Posterior vena cava (tissue), 2 donors: ENCODE results near the gene FBLN2. TPM values are rescaled to one million over a fixed set of nuclear protein-coding genes. Genes with fewer than 3 reads are reported as not detected.

Experiments used
- DNase-seq: peaks from one replicate; pipeline ENCODE4 v3.0.0-alpha.2; 2020; ENCODE audit warnings: low spot score
- intact Hi-C, 2 donors: fragments of 100-400 bp; cut with DNase I; formaldehyde crosslinking; loops; one replicate each; pipeline versions ENCODE4 v1.14.1 to v1.14.2; 2022 to 2023
- total RNA-seq, 2 donors: library from RNA; stranded (reverse); fragmentation: NEBNext Ultra II Directional; extraction: Animal tissue kit (Norgen Biotek cat#: 25700); gene quantifications; one replicate each; pipeline ENCODE4 v1.2.1, GENCODE V29; 2021
- donor health status: DM: yes; HTN: yes; CAD: no.
- donor health status: DM: yes; HTN: yes; CAD: no.

FBLN2 gene
- total RNA-seq, 2 donors from 2014 or later = 283 to 585 TPM

GRCh38 chr3:13626396-13626795 lies 77.5 kb downstream of the FBLN2 start:
- intact Hi-C loops = no loop called here

GRCh38 chr3:13626915-13627460 lies 78.1 kb downstream of the FBLN2 start:
- intact Hi-C loops = no loop called here
- no peak for DNase-seq

More at GRCh38 chr3:13626396-13626795, 77.5 kb downstream of the FBLN2 start:
- DNase-seq = no peak

- intact Hi-C loops = no loop called here
- no peak for DNase-seq
Measured at GRCh38 chr3:13627681-13628080, 78.8 kb downstream of the FBLN2 start.

- no peak for DNase-seq
- intact Hi-C loops = no loop called here
Measured at GRCh38 chr3:13628432-13628831, 79.5 kb downstream of the FBLN2 start.

GRCh38 chr3:13628841-13629551 lies 80.1 kb downstream of the FBLN2 start:
- no peak for DNase-seq
- intact Hi-C loops = no loop called here

GRCh38 chr3:13629644-13630043 lies 80.7 kb downstream of the FBLN2 start:
- DNase-seq = no peak
- intact Hi-C loops = no loop called here

GRCh38 chr3:13631256-13631655 lies 82.3 kb downstream of the FBLN2 start:
- intact Hi-C loops = no loop called here
- DNase-seq = no peak

- intact Hi-C loops = no loop called here
- no peak for DNase-seq
Measured at GRCh38 chr3:13633176-13633575, 84.3 kb downstream of the FBLN2 start.

GRCh38 chr3:13634151-13634550 lies 85.2 kb downstream of the FBLN2 start:
- intact Hi-C loops = no loop called here
- DNase-seq = no peak

- DNase-seq = no peak
- intact Hi-C loops = no loop called here
Measured at GRCh38 chr3:13634615-13635014, 85.7 kb downstream of the FBLN2 start.

GRCh38 chr3:13636186-13636585 lies 87.3 kb downstream of the FBLN2 start:
- intact Hi-C loops = no loop called here
- no peak for DNase-seq

- no peak for DNase-seq
- intact Hi-C loops = no loop called here
Measured at GRCh38 chr3:13636874-13637273, 87.9 kb downstream of the FBLN2 start.

- intact Hi-C loops = no loop called here
Measured at GRCh38 chr3:13637311-13637891, 88.5 kb downstream of the FBLN2 start.

GRCh38 chr3:13637953-13638352 lies 89.0 kb downstream of the FBLN2 start:
- DNase-seq = no peak
- intact Hi-C loops = no loop called here

More at GRCh38 chr3:13637311-13637891, 88.5 kb downstream of the FBLN2 start:
- no peak for DNase-seq

- DNase-seq = no peak
- intact Hi-C loops = no loop called here
Measured at GRCh38 chr3:13638927-13639326, 90.0 kb downstream of the FBLN2 start.

- no peak for DNase-seq
- intact Hi-C loops = loop anchor here (1.0 to 10.0 kb wide), 3 partner anchors 110 to 585 kb away; no protein-coding TSS in a partner anchor
Measured at GRCh38 chr3:13642597-13642996, 93.7 kb downstream of the FBLN2 start.

GRCh38 chr3:13644341-13645117 lies 95.6 kb downstream of the FBLN2 start:
- DNase-seq = no peak
- intact Hi-C loops = loop anchor here (5.0 to 10.0 kb wide), 2 partner anchors 550 to 583 kb away; no protein-coding TSS in a partner anchor

- intact Hi-C loops = loop anchor here in 1 of 2 donors (10.0 kb wide), 1 partner anchor 551 kb away; no protein-coding TSS in a partner anchor
- peak; percentile 76 for DNase-seq
Measured at GRCh38 chr3:13645801-13646637, 97.1 kb downstream of the FBLN2 start.
